Endodermal cell (in vitro differentiated cells): ENCODE measurements around the gene OSBPL6. TPM values are rescaled to one million over a fixed set of nuclear protein-coding genes. Genes with fewer than 3 reads are reported as not detected.
"Not testable (repeated sequence)": the region's sequence is repeated elsewhere in the genome, so short reads cannot be mapped to it uniquely, and the experiment has no call there.

Source experiments
- DNase-seq: peaks from one replicate; pipeline ENCODE4 v3.0.0-alpha.2; 2017
- H3K27ac ChIP-seq: 2 replicates; pipeline ENCODE4 v1.5.1; 2013; ENCODE audit warnings: mild to moderate bottlenecking, low read depth, low read length, moderate library complexity
- H3K27me3 ChIP-seq: 2 replicates; pipeline ENCODE4 v1.6.1; 2013; ENCODE audit warnings: mild to moderate bottlenecking, low read length, moderate library complexity; ENCODE audit not compliant: insufficient read depth, control insufficient read depth, poor library complexity, severe bottlenecking
- H3K36me3 ChIP-seq: 2 replicates; pipeline ENCODE4 v1.7.0; 2013; ENCODE audit warnings: mild to moderate bottlenecking, low read length, moderate library complexity; ENCODE audit not compliant: control insufficient read depth, insufficient read depth
- H3K4me1 ChIP-seq: one replicate; pipeline ENCODE4 v1.7.0; 2013; ENCODE audit warnings: low read length; ENCODE audit not compliant: control insufficient read depth, insufficient read depth
- H3K4me3 ChIP-seq: 2 replicates; pipeline ENCODE4 v1.5.1; 2013; ENCODE audit warnings: mild to moderate bottlenecking, low read length, moderate library complexity
- H3K9ac ChIP-seq: 2 replicates; pipeline ENCODE4 v1.6.1; 2013; ENCODE audit warnings: mild to moderate bottlenecking, low read length, moderate library complexity; ENCODE audit not compliant: poor library complexity, severe bottlenecking; ENCODE audit errors: extremely low read depth
- H3K9me3 ChIP-seq: 2 replicates; pipeline ENCODE4 v1.6.1; 2013; ENCODE audit warnings: mild to moderate bottlenecking, low read length, moderate library complexity; ENCODE audit not compliant: control insufficient read depth
- H3K27ac Mint-ChIP-seq: 2 replicates; pipeline ENCODE4 v1.8.0; 2020; ENCODE audit warnings: mixed read lengths
- H3K27me3 Mint-ChIP-seq: 2 replicates; pipeline ENCODE4 v1.8.0; 2021; ENCODE audit warnings: mild to moderate bottlenecking, mixed read lengths; ENCODE audit not compliant: insufficient read depth
- H3K36me3 Mint-ChIP-seq: 2 replicates; pipeline ENCODE4 v1.8.0; 2020; ENCODE audit warnings: low read depth, mixed read lengths
- H3K4me1 Mint-ChIP-seq: 2 replicates; pipeline ENCODE4 v1.8.0; 2020; ENCODE audit warnings: mixed read lengths
- H3K4me3 Mint-ChIP-seq: 2 replicates; pipeline ENCODE4 v1.8.0; 2020; ENCODE audit warnings: mild to moderate bottlenecking, moderate library complexity, mixed read lengths
- H3K9me3 Mint-ChIP-seq: 2 replicates; pipeline ENCODE4 v1.8.0; 2020; ENCODE audit warnings: mild to moderate bottlenecking, mixed read lengths
- WGBS, 2 experiments: methylation state at CpG; one replicate each; pipeline versions ENCODE4 v1.1.5 to v1.1.7; 2013; ENCODE audit warnings: missing lambda C conversion rate in 2 of 2, mixed read lengths in 1 of 2; ENCODE audit not compliant: insufficient coverage in 1 of 2, insufficient read length in 1 of 2; 5-methylcytosine and 5-hydroxymethylcytosine counted together
- total RNA-seq, 2 donors: library from RNA; stranded (reverse); fragmentation: NEBNext Ultra II Directional in 1 of 2; extraction: Animal tissue kit (Norgen Biotek cat#: 25700) in 1 of 2; gene quantifications; 2 replicates in 1 of 2; 3 replicates in 1 of 2; pipeline ENCODE4 v1.2.1, GENCODE V29; 2021
- TF ChIP-seq, protein P1 (sequence below): fragments of 200-600 bp; sonication (generic); conservative IDR thresholded peaks from 2 replicates; pipeline ENCODE4 v1.5.0; 2021; ENCODE audit warnings: antibody characterized with exemption, mild to moderate bottlenecking

OSBPL6 gene
- total RNA-seq, 2 donors from 2014 or later = 3.4 to 3.6 TPM

DNA sequence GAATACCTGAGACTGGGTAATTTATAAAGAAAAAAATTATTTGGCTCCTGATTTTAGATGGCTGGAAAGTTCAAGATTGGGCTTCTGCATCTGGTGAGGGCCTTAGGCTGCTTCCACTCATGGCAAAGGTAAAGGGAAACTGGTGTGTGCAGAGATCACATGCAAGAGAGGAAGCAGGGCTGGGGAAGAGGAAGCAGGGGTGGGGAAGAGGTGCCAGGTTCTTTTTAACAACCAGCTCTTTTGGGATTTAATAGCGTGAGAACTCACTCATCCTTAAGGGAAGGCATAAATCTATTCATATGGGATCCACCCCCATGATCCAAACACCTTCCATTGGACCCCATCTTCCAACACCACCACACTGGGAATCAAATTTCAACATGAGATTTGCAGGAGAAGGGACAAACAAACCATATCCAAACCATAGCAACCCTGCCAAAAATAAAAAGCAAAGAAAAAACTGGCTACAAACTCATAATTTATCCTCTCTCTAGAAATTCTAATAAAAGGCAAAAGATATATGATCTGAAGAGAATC, 226.2 kb downstream of the OSBPL6 start:
- H3K4me1 ChIP-seq = no peaks in the 10 kb centered on the region
- no peak overlapping the region for H3K4me3 ChIP-seq
- H3K36me3 ChIP-seq = peaks cover 3% of the 10 kb centered on the region
- DNase-seq = no peak
- 87% methylated on average over 1 of the region's 1 CpG; no CpG with 5 or more reads in 1 of the 2 experiments for WGBS, 2 experiments
- TF ChIP-seq, protein P1, sequence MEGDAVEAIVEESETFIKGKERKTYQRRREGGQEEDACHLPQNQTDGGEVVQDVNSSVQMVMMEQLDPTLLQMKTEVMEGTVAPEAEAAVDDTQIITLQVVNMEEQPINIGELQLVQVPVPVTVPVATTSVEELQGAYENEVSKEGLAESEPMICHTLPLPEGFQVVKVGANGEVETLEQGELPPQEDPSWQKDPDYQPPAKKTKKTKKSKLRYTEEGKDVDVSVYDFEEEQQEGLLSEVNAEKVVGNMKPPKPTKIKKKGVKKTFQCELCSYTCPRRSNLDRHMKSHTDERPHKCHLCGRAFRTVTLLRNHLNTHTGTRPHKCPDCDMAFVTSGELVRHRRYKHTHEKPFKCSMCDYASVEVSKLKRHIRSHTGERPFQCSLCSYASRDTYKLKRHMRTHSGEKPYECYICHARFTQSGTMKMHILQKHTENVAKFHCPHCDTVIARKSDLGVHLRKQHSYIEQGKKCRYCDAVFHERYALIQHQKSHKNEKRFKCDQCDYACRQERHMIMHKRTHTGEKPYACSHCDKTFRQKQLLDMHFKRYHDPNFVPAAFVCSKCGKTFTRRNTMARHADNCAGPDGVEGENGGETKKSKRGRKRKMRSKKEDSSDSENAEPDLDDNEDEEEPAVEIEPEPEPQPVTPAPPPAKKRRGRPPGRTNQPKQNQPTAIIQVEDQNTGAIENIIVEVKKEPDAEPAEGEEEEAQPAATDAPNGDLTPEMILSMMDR = no peak
- Mint-ChIP-seq H3K27ac (no peak overlapping the region), H3K4me3 (no peak overlapping the region), H3K27me3 (no peaks in the 10 kb centered on the region), H3K36me3 (peaks cover 20% of the 10 kb centered on the region), H3K4me1 (no peaks in the 10 kb centered on the region), H3K9me3 (peaks cover 13% of the 10 kb centered on the region)
- no peaks in the 10 kb centered on the region for H3K27me3 ChIP-seq
- no peak overlapping the region for H3K27ac ChIP-seq
- peaks cover 6% of the 10 kb centered on the region for H3K9me3 ChIP-seq
- no peak overlapping the region for H3K9ac ChIP-seq

DNA sequence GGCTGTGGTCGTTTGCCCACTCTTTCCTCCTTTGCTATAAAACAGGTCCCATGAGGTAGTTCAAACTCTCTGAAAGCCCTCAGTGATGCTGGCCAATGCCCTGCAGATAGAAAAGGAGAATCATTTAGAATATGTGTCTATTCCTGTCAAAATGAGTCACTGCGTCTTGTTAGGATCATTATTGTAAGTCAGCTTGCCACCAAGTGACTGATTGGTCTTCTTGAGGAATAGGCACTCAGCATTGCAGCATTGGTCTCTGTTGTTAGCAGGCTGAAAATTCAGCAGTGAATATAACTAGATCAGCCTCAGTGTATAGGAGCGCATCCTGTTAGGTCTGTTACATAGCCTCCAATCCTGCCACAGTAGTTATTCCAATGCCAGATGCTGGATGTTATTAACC, 227.8 kb downstream of the OSBPL6 start:
- Histone ChIP-seq H3K36me3 (peaks cover 15% of the 10 kb centered on the region), H3K4me3 (no peak overlapping the region), H3K27ac (no peak overlapping the region), H3K4me1 (no peaks in the 10 kb centered on the region), H3K9ac (no peak overlapping the region), H3K9me3 (peaks cover 20% of the 10 kb centered on the region), H3K27me3 (no peaks in the 10 kb centered on the region)
- H3K4me3 Mint-ChIP-seq = no peak overlapping the region
- no peaks in the 10 kb centered on the region for H3K27me3 Mint-ChIP-seq
- peaks cover 16% of the 10 kb centered on the region for H3K9me3 Mint-ChIP-seq
- no peak overlapping the region for H3K27ac Mint-ChIP-seq
- no peaks in the 10 kb centered on the region for H3K4me1 Mint-ChIP-seq
- TF ChIP-seq, protein P1 = no peak
- DNase-seq = no peak
- WGBS, 2 experiments = 77 to 92% methylated on average over 2 to 3 of the region's 3 CpGs
- H3K36me3 Mint-ChIP-seq = peaks cover 33% of the 10 kb centered on the region

DNA sequence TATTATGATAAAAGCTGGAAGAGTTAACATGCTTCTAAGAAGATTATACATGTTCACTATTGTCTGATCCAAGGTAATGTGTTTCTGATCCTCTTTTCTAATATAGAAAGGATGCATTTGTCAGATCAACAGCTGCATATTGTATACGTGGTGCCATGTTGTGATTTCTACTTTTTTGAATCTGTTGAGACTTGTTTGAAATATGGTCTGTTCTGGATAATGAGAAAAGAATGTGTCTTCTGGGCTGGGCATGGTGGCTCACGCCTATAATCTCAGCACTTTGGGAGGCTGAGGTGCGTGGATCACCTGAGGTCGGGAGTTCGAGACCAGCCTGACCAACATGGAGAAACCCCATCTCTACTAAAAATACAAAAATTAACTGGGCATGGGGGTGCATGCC, 229.4 kb downstream of the OSBPL6 start:
- not testable (repeated sequence) for H3K27ac ChIP-seq, DNase-seq, H3K27ac Mint-ChIP-seq, H3K4me1 Mint-ChIP-seq, H3K4me3 Mint-ChIP-seq, H3K4me1 ChIP-seq, H3K27me3 Mint-ChIP-seq, H3K27me3 ChIP-seq, H3K9ac ChIP-seq, H3K4me3 ChIP-seq
- Histone ChIP-seq H3K36me3 (peaks cover 28% of the 10 kb centered on the region), H3K9me3 (peaks cover 20% of the 10 kb centered on the region)
- Mint-ChIP-seq H3K9me3 (peaks cover 16% of the 10 kb centered on the region), H3K36me3 (peaks cover 47% of the 10 kb centered on the region)
- WGBS, 2 experiments = 97 to 98% methylated on average over 5 of the region's 5 CpGs
